GM21526 (cell line): Measurements from ENCODE around the gene PLAGL2.
"Not testable (repeated sequence)": the region's sequence is repeated elsewhere in the genome, so short reads cannot be mapped to it uniquely, and the experiment has no call there.

Experiments
- ATAC-seq: cut with Tn5 transposase; IDR thresholded peaks from one replicate; pipeline ENCODE4 v1.9.1; 2021; ENCODE audit warnings: moderate library complexity; ENCODE audit not compliant: unreplicated experiment, low FRiP score

The PLAGL2 gene

GRCh38 chr20:32207626-32208498 is at the start of gene PLAGL2, which contains the start of gene POFUT1:
Gene PLAGL2, minus strand, starts transcription at chr20:32207743. Its CDS starts 5,565 bp downstream, at chr20:32202178.
Gene POFUT1, plus strand, starts transcription at chr20:32207880. Its CDS starts 62 bp downstream, at chr20:32207942.
- ATAC-seq = peak; percentile 80

- ATAC-seq = no peak
Observed at GRCh38 chr20:32252189-32252588, 44.6 kb upstream of the PLAGL2 start.

- ATAC-seq = no peak
Observed at GRCh38 chr20:32251470-32251869, 43.9 kb upstream of the PLAGL2 start.

DNA sequence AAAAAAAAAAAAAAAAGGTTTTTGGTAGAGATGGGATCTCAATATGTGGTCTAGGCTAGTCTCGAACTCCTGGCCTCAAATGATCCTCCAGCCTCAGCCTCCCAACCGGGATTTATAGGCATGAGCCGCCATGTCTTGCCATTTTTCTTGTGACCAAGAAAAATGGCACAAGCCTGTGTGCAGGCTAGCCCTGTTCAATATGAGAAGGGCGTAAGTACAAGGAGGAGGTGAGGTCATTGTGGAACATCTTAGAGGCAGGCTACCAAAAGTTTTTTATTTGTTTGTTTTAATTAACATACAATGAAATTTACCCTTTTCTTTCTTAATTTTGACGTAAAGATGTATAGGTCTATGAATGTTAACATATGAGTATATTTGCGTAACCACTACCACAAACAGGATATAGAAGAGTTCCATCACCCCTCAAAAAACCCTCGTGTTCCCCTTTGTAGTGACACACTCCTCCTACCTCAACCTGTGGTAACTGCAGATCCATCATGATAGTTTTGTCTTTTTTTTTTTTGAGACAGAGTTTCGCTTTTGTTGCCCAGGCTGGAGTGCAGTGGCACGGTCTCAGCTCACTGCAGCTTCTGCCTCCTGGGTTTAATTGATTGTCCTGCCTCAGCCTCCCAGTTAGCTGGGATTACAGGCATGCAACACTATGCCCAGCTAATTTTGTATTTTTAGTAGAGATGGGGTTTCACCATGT is 41.6 kb upstream of the PLAGL2 start:
- ATAC-seq = no peak

- no peak for ATAC-seq
Observed at GRCh38 chr20:32248043-32248442, 40.5 kb upstream of the PLAGL2 start.

DNA sequence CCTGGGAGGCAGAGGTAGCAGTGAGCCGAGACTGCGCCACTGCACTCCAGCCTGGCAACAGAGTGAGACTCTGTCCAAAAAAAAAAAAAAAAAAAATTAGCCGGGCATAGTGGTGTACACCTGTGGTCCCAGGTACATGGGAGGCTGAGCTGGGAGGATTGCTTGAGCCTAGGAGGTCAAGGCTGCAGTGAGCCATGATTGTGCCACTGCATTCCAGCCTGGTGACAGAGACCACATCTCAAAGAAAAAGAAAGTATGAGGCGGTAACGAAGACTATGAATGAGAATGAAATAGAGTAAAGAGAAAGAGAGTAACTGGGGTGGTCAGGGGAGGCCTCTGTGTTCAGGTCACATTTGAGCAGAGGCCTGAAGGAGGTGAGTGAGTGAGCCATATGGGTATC is 38.7 kb upstream of the PLAGL2 start:
- ATAC-seq = not testable (repeated sequence)

GRCh38 chr20:32244959-32245358 is 37.4 kb upstream of the PLAGL2 start:
- no peak for ATAC-seq

DNA sequence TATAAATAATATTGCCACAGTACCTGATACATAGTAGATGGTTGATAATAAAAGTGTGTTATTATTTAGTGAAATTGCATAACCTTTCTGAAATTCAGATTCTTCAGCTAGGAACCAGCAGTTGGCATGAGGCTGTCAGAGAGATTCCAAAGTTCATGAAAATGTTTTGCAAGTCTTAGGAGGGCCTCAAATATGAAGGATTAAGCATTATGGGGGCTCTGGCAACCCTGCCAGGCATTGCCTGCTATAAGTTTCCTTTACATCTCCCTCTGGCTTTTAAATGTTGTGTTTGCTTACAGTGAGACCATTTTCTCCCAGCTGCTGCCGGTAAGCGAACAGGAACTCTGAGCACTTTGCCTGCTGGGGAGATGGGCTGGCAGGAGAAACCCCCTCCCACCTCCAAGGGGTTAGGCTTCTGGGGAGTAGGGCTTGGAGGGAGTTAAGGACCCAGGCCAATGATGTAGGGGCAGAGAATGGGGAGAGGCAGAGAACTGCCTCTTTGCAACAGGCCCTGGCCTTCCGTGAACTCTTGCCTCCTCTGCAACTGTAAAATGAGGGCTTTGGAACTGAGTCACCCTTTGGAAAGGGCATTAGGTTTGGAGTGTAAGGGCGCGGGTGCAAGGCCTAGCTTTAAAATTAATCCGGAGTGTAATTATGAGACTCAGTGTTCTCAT is 36.7 kb upstream of the PLAGL2 start:
- no peak for ATAC-seq

DNA sequence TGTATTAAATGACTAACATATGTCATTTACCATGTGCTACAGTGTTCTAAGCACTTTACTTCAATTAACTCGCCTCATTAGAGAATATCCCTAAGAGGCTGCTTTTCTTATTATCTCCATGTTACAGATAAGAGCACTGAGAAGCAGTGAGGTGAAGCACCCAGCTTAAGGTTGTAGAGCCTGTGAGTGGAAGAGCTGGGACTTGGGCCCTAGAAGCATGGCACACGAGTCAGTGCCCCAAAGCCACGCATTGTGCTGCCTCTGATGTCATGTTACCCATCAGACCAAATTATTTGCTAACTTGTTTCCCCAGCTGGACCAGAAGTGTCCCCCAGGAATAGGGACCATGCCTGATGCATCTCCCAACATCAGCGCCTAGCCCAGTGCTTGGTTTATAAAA is 34.3 kb upstream of the PLAGL2 start:
- no peak for ATAC-seq

DNA sequence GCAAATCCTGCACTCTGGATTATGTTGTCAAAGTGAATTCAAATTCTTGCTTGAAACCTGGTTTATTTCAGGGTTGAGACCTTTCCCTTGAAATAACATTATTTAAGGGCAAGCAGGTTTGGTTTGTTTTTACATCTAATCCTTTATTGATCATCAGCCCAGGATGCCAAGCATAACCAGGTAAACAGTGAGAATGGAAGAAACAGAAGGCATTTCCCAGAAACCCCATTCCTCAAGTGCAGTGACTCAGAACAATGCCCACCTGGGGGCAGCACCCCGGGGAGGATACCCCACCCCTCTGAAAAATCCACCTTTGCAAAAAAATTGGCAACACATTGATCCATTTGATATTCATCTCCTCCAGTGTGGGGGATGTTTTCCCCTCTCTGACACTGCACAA is 32.7 kb upstream of the PLAGL2 start:
- ATAC-seq = no peak

DNA sequence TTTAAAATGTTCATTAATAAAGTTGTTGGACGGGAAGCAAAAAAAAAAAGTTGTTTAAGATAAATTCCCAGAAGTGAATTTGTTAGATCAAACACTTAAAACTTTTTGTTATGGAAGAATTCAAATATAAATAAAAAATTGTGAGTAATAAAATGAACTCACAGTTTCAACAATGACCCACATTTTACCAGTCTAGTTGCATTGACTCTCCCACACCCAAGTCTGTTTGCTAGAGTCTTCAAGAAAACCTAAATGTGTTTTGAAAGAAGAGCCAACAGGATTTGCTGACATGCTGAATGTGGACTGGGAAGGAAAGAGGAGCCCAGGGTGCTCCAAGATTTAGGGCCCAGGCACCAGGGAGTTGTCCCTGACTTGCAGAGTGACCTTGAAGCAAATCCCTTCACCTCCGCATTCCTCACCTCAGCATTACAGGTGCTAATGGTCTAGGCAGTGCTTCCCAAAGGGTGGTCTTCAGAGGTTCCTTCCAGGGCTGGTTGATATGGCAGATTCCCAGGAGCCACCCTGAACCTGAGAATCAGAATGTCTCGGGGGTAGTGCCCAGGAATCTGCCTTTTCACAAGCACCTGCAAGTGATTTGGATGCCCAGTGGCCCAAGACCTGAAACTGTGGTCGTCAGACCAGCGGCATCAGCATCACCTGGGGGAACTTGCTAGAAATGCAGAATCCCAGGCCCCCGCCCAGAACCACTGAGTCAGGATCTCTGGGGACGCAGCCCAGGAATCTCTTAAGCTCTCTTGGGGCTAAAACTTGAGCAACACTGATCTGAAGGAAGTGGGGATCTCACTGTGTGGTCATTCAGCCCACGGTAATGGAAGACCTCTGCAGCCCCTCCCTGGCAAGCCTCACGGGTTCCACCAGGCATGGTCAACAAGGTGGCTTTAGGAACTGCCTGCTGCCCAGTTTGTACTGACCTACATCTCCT is 31.2 kb upstream of the PLAGL2 start:
- ATAC-seq = no peak

- no peak for ATAC-seq
Observed at GRCh38 chr20:32237419-32237818, 29.9 kb upstream of the PLAGL2 start.

GRCh38 chr20:32236819-32237218 is 29.3 kb upstream of the PLAGL2 start:
- ATAC-seq = no peak

DNA sequence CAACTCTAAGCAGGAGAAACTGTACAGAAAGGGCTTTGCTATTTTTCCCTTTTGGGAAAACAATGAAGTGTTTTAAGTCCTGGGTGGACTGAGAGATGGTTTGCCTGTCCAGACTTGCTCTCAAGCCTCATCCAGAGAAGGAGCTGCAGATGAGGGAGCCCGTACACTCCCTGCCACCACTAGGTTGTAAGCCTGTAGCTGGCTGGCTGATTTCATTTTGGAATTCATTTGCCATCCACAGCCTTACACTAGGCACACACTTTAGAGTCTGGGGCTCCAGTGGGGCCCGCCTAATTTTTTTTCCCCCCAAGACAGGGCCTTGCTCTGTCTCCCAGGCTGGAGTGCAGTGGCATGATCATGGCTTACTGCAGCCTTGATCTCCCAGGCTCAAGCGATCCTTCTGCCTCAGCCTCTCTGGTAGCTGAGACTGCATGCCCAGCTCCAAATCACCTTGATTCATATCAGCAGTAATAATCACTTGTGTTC is 28.5 kb upstream of the PLAGL2 start:
- ATAC-seq = no peak

GRCh38 chr20:32235331-32236047 is 27.9 kb upstream of the PLAGL2 start:
- no peak for ATAC-seq

DNA sequence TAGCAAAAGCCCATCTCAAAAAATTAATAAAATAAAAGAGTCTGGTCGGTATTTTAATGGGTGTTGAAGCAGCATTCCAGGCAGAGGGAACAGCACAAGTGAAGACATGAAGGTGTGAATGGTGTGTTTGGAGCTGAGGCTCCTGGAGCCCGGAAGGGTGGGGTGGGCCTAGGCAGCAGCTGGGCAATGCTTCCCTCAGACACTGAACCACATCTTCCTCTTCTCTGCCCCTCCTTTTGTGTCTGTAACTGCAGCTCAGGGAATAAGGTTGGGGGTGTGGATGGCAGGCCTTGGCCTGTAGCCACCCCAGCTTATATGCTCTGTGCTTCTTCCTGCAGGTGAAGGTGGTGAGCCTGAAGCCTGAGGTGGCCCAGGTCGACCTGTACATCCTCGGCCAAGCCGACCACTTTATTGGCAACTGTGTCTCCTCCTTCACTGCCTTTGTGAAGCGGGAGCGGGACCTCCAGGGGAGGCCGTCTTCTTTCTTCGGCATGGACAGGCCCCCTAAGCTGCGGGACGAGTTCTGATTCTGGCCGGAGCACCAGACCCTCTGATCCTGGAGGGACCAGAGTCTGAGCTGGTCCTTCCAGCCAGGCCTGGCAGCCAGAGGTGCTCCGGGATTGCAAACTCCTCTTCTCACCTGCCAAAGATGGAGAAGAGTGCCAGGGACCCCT is 26.7 kb upstream of the PLAGL2 start:
- ATAC-seq = no peak

DNA sequence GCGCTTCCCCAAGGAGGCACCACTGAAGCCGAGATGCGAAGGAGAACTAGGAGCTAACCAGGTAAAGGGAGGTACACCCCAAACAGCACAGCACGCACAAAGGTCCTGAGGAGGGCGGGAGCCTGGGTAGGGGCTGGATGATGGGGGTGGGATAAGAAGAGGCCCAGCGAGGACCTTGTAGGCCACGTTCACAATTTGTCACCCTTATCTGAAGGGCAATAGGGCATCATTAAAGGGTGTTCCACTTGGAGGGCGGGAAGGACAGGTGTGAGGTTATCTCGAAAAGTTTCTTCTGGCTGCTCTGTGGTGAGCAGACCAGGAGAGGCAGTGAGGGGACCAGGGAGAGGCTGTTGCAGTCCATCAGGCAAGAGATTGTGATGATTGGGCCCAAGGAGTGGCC is 25.7 kb upstream of the PLAGL2 start:
- ATAC-seq = no peak

- no peak for ATAC-seq
Observed at GRCh38 chr20:32232326-32232886, 24.9 kb upstream of the PLAGL2 start.
